Tibial nerve (tissue), 3 donors: ENCODE measurements around the gene PCDHA11.

Source experiments
- POLR2A ChIP-seq, 2 donors: fragments of 450-650 bp; IDR thresholded peaks; one replicate each; pipeline ENCODE4 v1.6.1; 2017; ENCODE audit warnings: antibody characterized with exemption in 2 of 2, mild to moderate bottlenecking in 2 of 2, moderate library complexity in 2 of 2
- TF ChIP-seq, protein P1 (sequence below), 5 experiments: fragments of 200-600 bp in 3 of 5; fragments of 450-650 bp in 2 of 5; sonication (generic) in 3 of 5; IDR thresholded peaks; one replicate each; pipeline ENCODE4 v1.5.1; 2016 to 2019; ENCODE audit warnings: antibody characterized with exemption in 5 of 5, mild to moderate bottlenecking in 3 of 5, moderate library complexity in 2 of 5

GRCh38 chr5:140875085-140876065, 6.6 kb downstream of the PCDHA11 start, which contains the start of gene PCDHA12:
- TF ChIP-seq, protein P1, sequence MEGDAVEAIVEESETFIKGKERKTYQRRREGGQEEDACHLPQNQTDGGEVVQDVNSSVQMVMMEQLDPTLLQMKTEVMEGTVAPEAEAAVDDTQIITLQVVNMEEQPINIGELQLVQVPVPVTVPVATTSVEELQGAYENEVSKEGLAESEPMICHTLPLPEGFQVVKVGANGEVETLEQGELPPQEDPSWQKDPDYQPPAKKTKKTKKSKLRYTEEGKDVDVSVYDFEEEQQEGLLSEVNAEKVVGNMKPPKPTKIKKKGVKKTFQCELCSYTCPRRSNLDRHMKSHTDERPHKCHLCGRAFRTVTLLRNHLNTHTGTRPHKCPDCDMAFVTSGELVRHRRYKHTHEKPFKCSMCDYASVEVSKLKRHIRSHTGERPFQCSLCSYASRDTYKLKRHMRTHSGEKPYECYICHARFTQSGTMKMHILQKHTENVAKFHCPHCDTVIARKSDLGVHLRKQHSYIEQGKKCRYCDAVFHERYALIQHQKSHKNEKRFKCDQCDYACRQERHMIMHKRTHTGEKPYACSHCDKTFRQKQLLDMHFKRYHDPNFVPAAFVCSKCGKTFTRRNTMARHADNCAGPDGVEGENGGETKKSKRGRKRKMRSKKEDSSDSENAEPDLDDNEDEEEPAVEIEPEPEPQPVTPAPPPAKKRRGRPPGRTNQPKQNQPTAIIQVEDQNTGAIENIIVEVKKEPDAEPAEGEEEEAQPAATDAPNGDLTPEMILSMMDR (IDR thresholded peaks at IDR 0.05), result no peak
- TF ChIP-seq POLR2A (IDR thresholded peaks at IDR 0.05), result no peak
